K562 (cell line): Measurements from ENCODE around the gene ADD3. TPM values are rescaled to one million over a fixed set of nuclear protein-coding genes. Genes with fewer than 3 reads are reported as not detected.

Source experiments
- ATAC-seq: fragments of 200-7000 bp; cut with Tn5 transposase; 3 replicates; pipeline ENCODE4 v1.9.1; 2020; ENCODE audit warnings: moderate library complexity
- BruUV-seq: library from RNA; stranded (reverse); fragments of 400-500 nt; replicated peaks from 2 replicates; lab custom pipeline; 2021; lab: Mats Ljungman, UMichigan
- CTCF ChIA-PET: fragments of 300-600 bp; formaldehyde crosslinking; extraction: SDS; loops from one replicate; lab custom pipeline; 2021; ENCODE audit warnings: low intra/inter-chr PET ratio; lab: Yijun Ruan, JAX
- POLR2A ChIA-PET: fragments of 300-600, 350-650 bp; sonication (Branson Sonifier 250); formaldehyde crosslinking; extraction: SDS; loops from one replicate; lab custom pipeline; 2021; ENCODE audit warnings: antibody characterized with exemption, inconsistent platforms; lab: Yijun Ruan, JAX
- DNase-seq, 4 experiments: peaks; one replicate each; pipeline versions ENCODE4 v3.0.0 to v3.0.0-alpha.2; 2011 to 2018; ENCODE audit warnings: low spot score in 3 of 4, mixed read lengths in 3 of 4; ENCODE audit errors: extremely low read depth in 1 of 4
- FAIRE-seq: peaks from 2 replicates; lab custom pipeline; 2011; peaks lifted over from hg19 to GRCh38; lab: Jason Lieb, UNC
- H2AFZ ChIP-seq: 2 replicates; pipeline ENCODE4 v1.6.0; 2011; ENCODE audit warnings: low read depth, low read length, control low read depth, inconsistent platforms
- H3K27ac ChIP-seq: fragments of 200-600 bp; 3 replicates; pipeline ENCODE4 v1.8.0; 2011; ENCODE audit warnings: low read depth, mild to moderate bottlenecking, control low read depth, inconsistent platforms, low read length, moderate library complexity, mixed read lengths; ENCODE audit errors: extremely low read depth
- H3K27me3 ChIP-seq, 2 experiments: fragments of 300-600 bp in 1 of 2; 2 replicates in 1 of 2; 3 replicates in 1 of 2; pipeline versions ENCODE4 v1.6.0 to v1.8.0; 2011; ENCODE audit warnings: inconsistent platforms in 2 of 2, low read length in 2 of 2, mild to moderate bottlenecking in 1 of 2, mixed read lengths in 1 of 2, moderate library complexity in 1 of 2; ENCODE audit not compliant: control insufficient read depth in 2 of 2, insufficient read depth in 2 of 2
- H3K36me3 ChIP-seq: fragments of 300-600 bp; 3 replicates; pipeline ENCODE4 v1.8.0; 2011; ENCODE audit warnings: mild to moderate bottlenecking, low read length, inconsistent platforms; ENCODE audit not compliant: control insufficient read depth, insufficient read depth
- H3K4me1 ChIP-seq, 2 experiments: fragments of 200-600 bp in 1 of 2; replicated peaks in 1 of 2; 2 replicates in 1 of 2; 3 replicates in 1 of 2; pipeline versions ENCODE4 v1.5.1 to v1.8.0; 2011; ENCODE audit warnings: inconsistent platforms in 2 of 2, low read length in 2 of 2, mild to moderate bottlenecking in 1 of 2, mixed read lengths in 1 of 2, moderate library complexity in 1 of 2; ENCODE audit not compliant: control insufficient read depth in 2 of 2, insufficient read depth in 2 of 2
- H3K4me2 ChIP-seq: 2 replicates; pipeline ENCODE4 v1.6.1; 2011; ENCODE audit warnings: low read length, control low read depth, inconsistent platforms, mixed read lengths; ENCODE audit not compliant: insufficient read depth
- H3K4me3 ChIP-seq: fragments of 200-600 bp; sonication (generic), shearing (Covaris generic); 2 replicates; pipeline ENCODE4 v1.5.1; 2016; ENCODE audit warnings: control low read depth, inconsistent platforms
- H3K79me2 ChIP-seq: fragments of 200-600 bp; 3 replicates; pipeline ENCODE4 v1.8.0; 2011; ENCODE audit warnings: low read length, inconsistent platforms; ENCODE audit not compliant: control insufficient read depth, insufficient read depth
- H3K9ac ChIP-seq, 2 experiments: 2 replicates each; pipeline versions ENCODE4 v1.6.0 to v1.6.1; 2011; ENCODE audit warnings: low read depth in 2 of 2, low read length in 2 of 2, control low read depth in 1 of 2, inconsistent platforms in 1 of 2, mild to moderate bottlenecking in 1 of 2, mixed read lengths in 1 of 2; ENCODE audit not compliant: insufficient read depth in 1 of 2
- H3K9me1 ChIP-seq: one replicate; pipeline ENCODE4 v1.6.0; 2011; ENCODE audit warnings: inconsistent platforms, mild to moderate bottlenecking, low read length, moderate library complexity; ENCODE audit not compliant: control insufficient read depth, insufficient read depth
- H3K9me3 ChIP-seq: replicated peaks from 2 replicates; pipeline ENCODE4 v1.5.1; 2011; ENCODE audit warnings: low read depth, low read length, inconsistent platforms; ENCODE audit not compliant: control insufficient read depth, insufficient read depth
- H4K20me1 ChIP-seq: replicated peaks from 2 replicates; pipeline ENCODE4 v1.6.1; 2011; ENCODE audit warnings: low read length, inconsistent platforms, mixed read lengths; ENCODE audit not compliant: control insufficient read depth, insufficient read depth
- ARID2 ChIP-seq: fragments of 450-650 bp; IDR thresholded peaks from 2 replicates; pipeline ENCODE4 v1.6.1; 2017; ENCODE audit warnings: antibody characterized with exemption, mild to moderate bottlenecking
- BRD9 ChIP-seq: fragments of 450-650 bp; IDR thresholded peaks from 2 replicates; pipeline ENCODE4 v1.6.1; 2018; ENCODE audit warnings: low read depth; ENCODE audit not compliant: partially characterized antibody
- CC2D1A ChIP-seq: fragments of 450-650 bp; IDR thresholded peaks from 2 replicates; pipeline ENCODE4 v1.6.1; 2017; ENCODE audit warnings: mild to moderate bottlenecking
- CEBPG ChIP-seq, 3 experiments: fragments of 200-800 bp in 1 of 3; sonication (Bioruptor generic) in 1 of 3; sonication (generic) in 1 of 3; formaldehyde crosslinking in 1 of 3; IDR thresholded peaks in 2 of 3; conservative IDR thresholded peaks in 1 of 3; 2 replicates each; pipeline versions ENCODE4 v1.6.1 to v1.8.0; 2016 to 2022; ENCODE audit warnings: missing compliant biosample characterization in 2 of 3, missing genetic modification characterization in 2 of 3, mild to moderate bottlenecking in 1 of 3, missing genetic modification reagents in 1 of 3
- CHD1 ChIP-seq: fragments of 200-600 bp; sonication (generic); IDR thresholded peaks from one replicate; pipeline ENCODE4 v1.6.1; 2012; ENCODE audit warnings: mild to moderate bottlenecking, moderate library complexity, low read length, inconsistent platforms
- FOS ChIP-seq: IDR thresholded peaks from 3 replicates; pipeline ENCODE4 v1.6.1; 2011; ENCODE audit not compliant: insufficient read length; ENCODE audit errors: extremely low read depth
- FOXA3 ChIP-seq, 2 experiments: fragments of 450-650 bp in 1 of 2; sonication (generic) in 1 of 2; formaldehyde crosslinking; IDR thresholded peaks in 1 of 2; conservative IDR thresholded peaks in 1 of 2; 2 replicates each; pipeline versions ENCODE4 v1.4.0 to v1.8.0; 2020 to 2022; ENCODE audit warnings: mild to moderate bottlenecking in 2 of 2, missing genetic modification reagents in 1 of 2
- FUS ChIP-seq: fragments of 200-400 bp; formaldehyde crosslinking; optimal IDR thresholded peaks from 2 replicates; pipeline ENCODE3; 2017; ENCODE audit warnings: low read depth, low read length
- GATAD2B ChIP-seq: fragments of 450-650 bp; IDR thresholded peaks from 2 replicates; pipeline ENCODE4 v1.6.1; 2017; ENCODE audit warnings: mild to moderate bottlenecking, borderline replicate concordance
- HMG20A ChIP-seq: fragments of 450-650 bp; formaldehyde crosslinking; conservative IDR thresholded peaks from 2 replicates; pipeline ENCODE4 v1.4.0; 2020; ENCODE audit warnings: mild to moderate bottlenecking, mixed read lengths
- ILK ChIP-seq: fragments of 450-650 bp; IDR thresholded peaks from 2 replicates; pipeline ENCODE4 v1.6.1; 2016; ENCODE audit warnings: missing genetic modification characterization, low read depth, mild to moderate bottlenecking, missing compliant biosample characterization, moderate library complexity, borderline replicate concordance
- POLR3G ChIP-seq: IDR thresholded peaks from 2 replicates; pipeline ENCODE4 v1.6.1; 2011; ENCODE audit not compliant: insufficient read length, insufficient replicate concordance; ENCODE audit errors: extremely low read depth
- RAD21 ChIP-seq, 2 experiments: fragments of 250-450 bp in 1 of 2; fragments of 450-650 bp in 1 of 2; sonication (Bioruptor Pico) in 1 of 2; formaldehyde crosslinking in 1 of 2; IDR thresholded peaks in 1 of 2; conservative IDR thresholded peaks in 1 of 2; 2 replicates each; pipeline versions ENCODE4 v1.4.0 to v1.8.0; 2020 to 2022; ENCODE audit warnings: mild to moderate bottlenecking in 2 of 2, moderate library complexity in 1 of 2
- RUNX1 ChIP-seq: sonication (generic); IDR thresholded peaks from 2 replicates; pipeline ENCODE4 v1.6.1; 2016; ENCODE audit warnings: antibody characterized with exemption, low read depth
- SETDB1 ChIP-seq: IDR thresholded peaks from one replicate; pipeline ENCODE4 v1.6.1; 2012; ENCODE audit warnings: low read length, control low read depth, inconsistent platforms
- SMARCA4 ChIP-seq: fragments of 450-650 bp; IDR thresholded peaks from 2 replicates; pipeline ENCODE4 v1.6.1; 2016
- SMC3 ChIP-seq: conservative IDR thresholded peaks from 2 replicates; pipeline ENCODE4 v1.6.1; 2011; ENCODE audit warnings: low read depth, low read length, improper control_type of control experiment; ENCODE audit not compliant: insufficient read depth
- TRIM24 ChIP-seq, 2 experiments: fragments of 450-650 bp; IDR thresholded peaks; 2 replicates each; pipeline ENCODE4 v1.6.1; 2016
- USF1 ChIP-seq: sonication (generic); formaldehyde crosslinking; IDR thresholded peaks from 2 replicates; pipeline ENCODE4 v1.9.0; 2022; ENCODE audit warnings: mild to moderate bottlenecking, missing genetic modification reagents
- ZNF316 ChIP-seq: fragments of 450-650 bp; IDR thresholded peaks from 2 replicates; pipeline ENCODE4 v1.6.1; 2016
- ZNF507 ChIP-seq: conservative IDR thresholded peaks from 2 replicates; pipeline ENCODE4 v1.6.1; 2017; ENCODE audit warnings: missing genetic modification characterization, missing compliant biosample characterization
- ZNF584 ChIP-seq: fragments of 200-800 bp; sonication (Bioruptor generic); IDR thresholded peaks from 2 replicates; pipeline ENCODE4 v1.6.1; 2016; ENCODE audit warnings: low read depth, mild to moderate bottlenecking, missing genetic modification characterization, missing compliant biosample characterization
- ZNF586 ChIP-seq: fragments of 450-650 bp; formaldehyde crosslinking; conservative IDR thresholded peaks from 2 replicates; pipeline ENCODE4 v1.4.0; 2020; ENCODE audit warnings: mild to moderate bottlenecking, moderate library complexity
- ZZZ3 ChIP-seq: fragments of 450-650 bp; IDR thresholded peaks from 2 replicates; pipeline ENCODE4 v1.6.1; 2016; ENCODE audit warnings: antibody characterized with exemption, mild to moderate bottlenecking, moderate library complexity
- WGBS: fragments of 100-300 bp; shearing (Covaris generic); methylation state at CpG from one replicate; pipeline ENCODE4 v1.1.6; 2016; ENCODE audit warnings: low coverage, mixed read lengths; ENCODE audit not compliant: insufficient coverage; ENCODE audit errors: missing lambda C conversion rate; 5-methylcytosine and 5-hydroxymethylcytosine counted together
- in situ Hi-C: fragments of 300-500 bp; cut with MboI; formaldehyde crosslinking; loops from 4 replicates; pipeline ENCODE4 v1.15.0; 2018; ENCODE audit warnings: inconsistent platforms, mixed read lengths
- intact Hi-C: fragments of 100-400 bp; cut with micrococcal nuclease; formaldehyde crosslinking; loops from 2 replicates; pipeline ENCODE4 v1.14.2; 2022
- polyA plus RNA-seq, 8 experiments: library from polyadenylated mRNA; depleted of rRNA in 4 of 8; stranded (reverse) in 5 of 8; unstranded in 3 of 8; fragments of >200 nt; fragmentation: Nextera tagmentation in 2 of 8; fragmentation: Illumina TruSeq in 1 of 8; extraction: Ambion mirVana in 2 of 8; extraction: Trizol in 1 of 8; gene quantifications; 2 replicates each; pipeline versions ENCODE4 v1.2.1 to v1.2.3, GENCODE V29; 2011 to 2014; ENCODE audit warnings: inconsistent platforms in 1 of 8, missing spikeins in 1 of 8
- total RNA-seq, 7 experiments: library from RNA; depleted of rRNA in 6 of 7; stranded (reverse); fragments of >200 nt in 6 of 7; fragmentation: Illumina TruSeq in 2 of 7; extraction: Trizol in 2 of 7; gene quantifications; 2 replicates each; pipeline versions ENCODE4 v1.2.1 to v1.2.3, GENCODE V29; 2011 to 2021; ENCODE audit warnings: low replicate concordance in 1 of 7

The ADD3 gene
- total and polyA plus RNA-seq, 9 of the 15 experiments (the other 6 are each of a cell fraction or from before 2014, with no cell fraction given): 13.2 to 125 (median 31.7) TPM

GRCh38 chr10:110137142-110137545, 129.4 kb downstream of the ADD3 start:
- BruUV-seq: no TSS peak
- H3K4me2 ChIP-seq: no peak overlapping the region
- peak; percentile 78 for FAIRE-seq
- DNase-seq: peak; percentile 40 to 54 (median 42)
- H3K9me3 ChIP-seq: no peaks in the 10 kb centered on the region
- H3K9me1 ChIP-seq: no peaks in the 10 kb centered on the region
- CTCF ChIA-PET: interaction anchor here (0.9 to 5.5 kb wide), 6 partner anchors 84 to 144 kb away, joined by 4 to 40 read pairs (median 10); no protein-coding TSS in a partner anchor
- H2AFZ ChIP-seq: peak overlapping the region; percentile 69; the same call in 1 of the 2 replicates
- peak; percentile 86 for ATAC-seq
- no peaks in the 10 kb centered on the region for H3K79me2 ChIP-seq
- H3K36me3 ChIP-seq: peaks cover 9% of the 10 kb centered on the region
- no peaks in the 10 kb centered on the region for H3K27me3 ChIP-seq
- H4K20me1 ChIP-seq: no peaks in the 10 kb centered on the region
- in situ Hi-C loops: loop anchor here (5.0 to 25.0 kb wide), 3 partner anchors 145 to 400 kb away; no protein-coding TSS in a partner anchor
- no peak overlapping the region for H3K9ac ChIP-seq
- H3K4me3 ChIP-seq: no peak overlapping the region
- intact Hi-C loops: loop anchor here (1.0 to 5.0 kb wide), 5 partner anchors 70 to 253 kb away; partner anchors contain the start of gene MXI1
- peaks cover 0 to 2% of the 10 kb centered on the region in 2 experiments; a peak in 2 of 5 replicates for H3K4me1 ChIP-seq
- WGBS: 0% methylated on average over 2 of the region's 2 CpGs
- H3K27ac ChIP-seq: 0 out of 3 replicates have a peak overlapping the region, but pooled peaks have one; percentile 21
- POLR2A ChIA-PET: no interaction called here
- no peak for TF ChIP-seq HMG20A (CRISPR knock-in tag)
- TF ChIP-seq ZNF507 (tag): no peak
- no peak for TF ChIP-seq FOS
- TF ChIP-seq ILK (tag): no peak
- TF ChIP-seq SMARCA4: 0 out of 2 replicates have a peak, but pooled peaks have one; percentile 15
- 0 out of 2 replicates have a peak, but pooled peaks have one; percentile 26 for TF ChIP-seq GATAD2B
- TF ChIP-seq POLR3G: no peak
- peak; percentile 29; the same call in 1 of the 2 replicates for TF ChIP-seq ARID2
- no peak for TF ChIP-seq ZNF586 (CRISPR knock-in tag)
- peak; percentile 85 to 88 for TF ChIP-seq RAD21 (CRISPR knock-in tag; conservative IDR thresholded peaks at IDR 0.05 in 1 of 2, IDR thresholded peaks at IDR 0.05 in 1 of 2)
- TF ChIP-seq TRIM24 (IDR thresholded peaks at IDR 0.05): 0 out of 4 replicates have a peak, but pooled peaks of 1 of the 2 experiments have one; percentile 21
- TF ChIP-seq FUS: no peak
- TF ChIP-seq CHD1: no peak
- TF ChIP-seq FOXA3 (CRISPR knock-in tag; conservative IDR thresholded peaks at IDR 0.05 in 1 of 2, IDR thresholded peaks at IDR 0.05 in 1 of 2): 0 out of 4 replicates have a peak, but pooled peaks of 1 of the 2 experiments have one; percentile 32
- no peak for TF ChIP-seq RUNX1
- no peak for TF ChIP-seq ZNF316
- TF ChIP-seq SETDB1: no peak
- peak; percentile 33 for TF ChIP-seq BRD9
- peak; percentile 60; the same call in 1 of the 2 replicates for TF ChIP-seq SMC3
- no peak for TF ChIP-seq USF1 (CRISPR knock-in tag)
- 0 out of 2 replicates have a peak, but pooled peaks have one; percentile 16 for TF ChIP-seq CC2D1A
- TF ChIP-seq ZNF584: no peak
- peak; percentile 79 for TF ChIP-seq CEBPG (CRISPR knock-in tag; IDR thresholded peaks at IDR 0.05)
- TF ChIP-seq CEBPG (tag; conservative IDR thresholded peaks at IDR 0.05 in 1 of 2, IDR thresholded peaks at IDR 0.05 in 1 of 2): peak; percentile 81 to 92
- no peak for TF ChIP-seq ZZZ3
